HG03175 (cell line): ENCODE data around the gene MCU.
"Not testable (repeated sequence)": the region's sequence is repeated elsewhere in the genome, so short reads cannot be mapped to it uniquely, and the experiment has no call there.

ENCODE experiments used
- ATAC-seq: cut with Tn5 transposase; IDR thresholded peaks from one replicate; pipeline ENCODE4 v1.9.1; 2021; ENCODE audit warnings: mild to moderate bottlenecking, moderate library complexity; ENCODE audit not compliant: unreplicated experiment

The MCU gene

GRCh38 chr10:72727130-72727529, 35.2 kb downstream of the MCU start:
- ATAC-seq = no peak

- ATAC-seq = no peak
Measured at GRCh38 chr10:72728462-72728861, 36.5 kb downstream of the MCU start.

- peak; percentile 81 for ATAC-seq
Measured at GRCh38 chr10:72729528-72729927, 37.6 kb downstream of the MCU start.

GRCh38 chr10:72730479-72730878, 38.5 kb downstream of the MCU start:
- ATAC-seq = no peak

GRCh38 chr10:72731916-72732419, 40.0 kb downstream of the MCU start:
- ATAC-seq = no peak

GRCh38 chr10:72732521-72732920, 40.6 kb downstream of the MCU start:
- ATAC-seq = no peak

- no peak for ATAC-seq
Measured at GRCh38 chr10:72733989-72734388, 42.0 kb downstream of the MCU start.

GRCh38 chr10:72735288-72735936, 43.5 kb downstream of the MCU start:
- no peak for ATAC-seq

- ATAC-seq = no peak
Measured at GRCh38 chr10:72736176-72736827, 44.4 kb downstream of the MCU start.

- no peak for ATAC-seq
Measured at GRCh38 chr10:72736828-72737220, 44.9 kb downstream of the MCU start.

- not testable (repeated sequence) for ATAC-seq
Measured at GRCh38 chr10:72737357-72737756, 45.4 kb downstream of the MCU start.

- ATAC-seq = no peak
Measured at GRCh38 chr10:72738486-72738885, 46.5 kb downstream of the MCU start.

GRCh38 chr10:72740528-72740927, 48.6 kb downstream of the MCU start:
- ATAC-seq = no peak

GRCh38 chr10:72742092-72742491, 50.1 kb downstream of the MCU start:
- ATAC-seq = no peak

GRCh38 chr10:72742797-72743196, 50.9 kb downstream of the MCU start:
- ATAC-seq = no peak

GRCh38 chr10:72744566-72744965, 52.6 kb downstream of the MCU start:
- no peak for ATAC-seq

GRCh38 chr10:72746426-72747363, 54.8 kb downstream of the MCU start:
- ATAC-seq = no peak

- ATAC-seq = no peak
Measured at GRCh38 chr10:72747521-72747920, 55.6 kb downstream of the MCU start.

- no peak for ATAC-seq
Measured at GRCh38 chr10:72753760-72754231, 61.9 kb downstream of the MCU start.

GRCh38 chr10:72754275-72755032, 62.5 kb downstream of the MCU start:
- ATAC-seq = no peak
